Esophagus muscularis mucosa (tissue), 4 donors: ENCODE results near the gene MRTFA. TPM values are rescaled to one million over a fixed set of nuclear protein-coding genes. Genes with fewer than 3 reads are reported as not detected.

Experiments
- DNase-seq: peaks from one replicate; pipeline ENCODE4 v3.0.0-alpha.2; 2017; ENCODE audit errors: extremely low spot score
- H3K27ac ChIP-seq, 4 donors: fragments of 200-600 bp; sonication (generic); replicated peaks in 1 of 4; 1 replicate in 3 of 4; 2 replicates in 1 of 4; pipeline ENCODE4 v1.5.1; 2016 to 2019; ENCODE audit warnings: mild to moderate bottlenecking in 1 of 4
- H3K27me3 ChIP-seq, 4 donors: fragments of 200-600 bp; sonication (generic); one replicate each; pipeline versions ENCODE4 v1.5.1 to v1.6.0; 2016 to 2019
- H3K36me3 ChIP-seq, 4 donors: fragments of 200-600 bp; sonication (generic); one replicate each; pipeline ENCODE4 v1.5.1; 2016 to 2019
- H3K4me1 ChIP-seq, 4 donors: fragments of 200-600 bp; sonication (generic); one replicate each; pipeline ENCODE4 v1.5.1; 2016 to 2019
- H3K4me3 ChIP-seq, 4 donors: fragments of 200-600 bp; sonication (generic); 1 replicate in 2 of 4; 2 replicates in 2 of 4; pipeline ENCODE4 v1.5.1; 2016 to 2019; ENCODE audit warnings: mild to moderate bottlenecking in 4 of 4, moderate library complexity in 1 of 4
- H3K9me3 ChIP-seq, 4 donors: fragments of 200-600 bp; sonication (generic); 1 replicate in 3 of 4; 2 replicates in 1 of 4; pipeline ENCODE4 v1.5.1; 2016 to 2019
- EP300 ChIP-seq: sonication (generic); formaldehyde crosslinking; IDR thresholded peaks from one replicate; pipeline ENCODE4 v1.6.1; 2017; ENCODE audit warnings: antibody characterized with exemption
- POLR2A ChIP-seq: fragments of 450-650 bp; IDR thresholded peaks from one replicate; pipeline ENCODE4 v1.6.1; 2017; ENCODE audit warnings: antibody characterized with exemption, moderate library complexity, mild to moderate bottlenecking, low read depth
- POLR2AphosphoS5 ChIP-seq, 2 donors: sonication (generic); formaldehyde crosslinking; IDR thresholded peaks; one replicate each; pipeline ENCODE4 v1.6.1; 2017; ENCODE audit warnings: antibody characterized with exemption in 2 of 2
- WGBS: methylation state at CpG from one replicate; pipeline ENCODE4 v1.1.5; 2018; 5-methylcytosine and 5-hydroxymethylcytosine counted together
- intact Hi-C: fragments of 100-400 bp; cut with DNase I; formaldehyde crosslinking; loops from one replicate; pipeline ENCODE4 v1.15.1; 2023
- total RNA-seq, 4 donors: library from RNA; depleted of rRNA; stranded (reverse); fragments of >200 nt; gene quantifications; one replicate each; pipeline versions ENCODE4 v1.1.0 to v1.2.1, GENCODE V29; 2016
- TF ChIP-seq, protein P1 (sequence below), 3 experiments: fragments of 200-600 bp in 2 of 3; fragments of 450-650 bp in 1 of 3; sonication (generic) in 2 of 3; IDR thresholded peaks; one replicate each; pipeline ENCODE4 v1.5.1; 2017 to 2019; ENCODE audit warnings: antibody characterized with exemption in 3 of 3, mild to moderate bottlenecking in 2 of 3, moderate library complexity in 1 of 3

Gene MRTFA
- total RNA-seq, 4 donors from 2014 or later: 55.6 to 88.7 (median 73.6) TPM

DNA sequence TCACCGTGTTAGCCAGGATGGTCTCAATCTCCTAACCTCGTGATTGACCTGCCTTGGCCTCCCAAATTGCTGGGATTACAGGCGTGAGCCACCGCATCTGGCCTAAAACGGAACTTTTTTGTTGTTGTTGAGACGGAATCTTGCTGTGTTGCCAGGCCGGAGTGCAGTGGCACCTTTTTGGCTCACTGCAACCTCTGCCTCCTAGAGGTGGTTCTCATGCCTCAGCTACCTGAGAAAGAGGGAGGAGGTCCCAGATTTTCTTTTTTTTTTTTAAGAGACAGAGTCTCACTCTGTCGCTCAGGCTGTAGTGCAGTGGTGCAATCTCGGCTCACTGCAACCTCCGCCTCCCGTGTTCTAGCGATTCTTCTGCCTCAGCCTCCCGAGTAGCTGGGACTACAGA is 34.9 kb upstream of the MRTFA start:
- Histone ChIP-seq H3K27ac (no peak overlapping the region), H3K27me3 (no peaks in the 10 kb centered on the region), H3K36me3 (no peaks in the 10 kb centered on the region), H3K9me3 (no peaks in the 10 kb centered on the region), H3K4me3 (no peak overlapping the region), H3K4me1 (peaks cover 7 to 12% (median 11%) of the 10 kb centered on the region in 4 donors)
- TF ChIP-seq POLR2AphosphoS5 (IDR thresholded peaks at IDR 0.05) (no peak), EP300 (no peak), POLR2A (no peak)
- TF ChIP-seq, protein P1, sequence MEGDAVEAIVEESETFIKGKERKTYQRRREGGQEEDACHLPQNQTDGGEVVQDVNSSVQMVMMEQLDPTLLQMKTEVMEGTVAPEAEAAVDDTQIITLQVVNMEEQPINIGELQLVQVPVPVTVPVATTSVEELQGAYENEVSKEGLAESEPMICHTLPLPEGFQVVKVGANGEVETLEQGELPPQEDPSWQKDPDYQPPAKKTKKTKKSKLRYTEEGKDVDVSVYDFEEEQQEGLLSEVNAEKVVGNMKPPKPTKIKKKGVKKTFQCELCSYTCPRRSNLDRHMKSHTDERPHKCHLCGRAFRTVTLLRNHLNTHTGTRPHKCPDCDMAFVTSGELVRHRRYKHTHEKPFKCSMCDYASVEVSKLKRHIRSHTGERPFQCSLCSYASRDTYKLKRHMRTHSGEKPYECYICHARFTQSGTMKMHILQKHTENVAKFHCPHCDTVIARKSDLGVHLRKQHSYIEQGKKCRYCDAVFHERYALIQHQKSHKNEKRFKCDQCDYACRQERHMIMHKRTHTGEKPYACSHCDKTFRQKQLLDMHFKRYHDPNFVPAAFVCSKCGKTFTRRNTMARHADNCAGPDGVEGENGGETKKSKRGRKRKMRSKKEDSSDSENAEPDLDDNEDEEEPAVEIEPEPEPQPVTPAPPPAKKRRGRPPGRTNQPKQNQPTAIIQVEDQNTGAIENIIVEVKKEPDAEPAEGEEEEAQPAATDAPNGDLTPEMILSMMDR (IDR thresholded peaks at IDR 0.05): no peak
- DNase-seq: no peak
- 98% methylated on average over 13 of the region's 13 CpGs for WGBS
- intact Hi-C loops: no loop called here

GRCh38 chr22:40670058-40670457 is 33.5 kb upstream of the MRTFA start:
- H3K27ac ChIP-seq: no peak overlapping the region
- TF ChIP-seq POLR2A (no peak), EP300 (no peak), POLR2AphosphoS5 (IDR thresholded peaks at IDR 0.05) (no peak)
- TF ChIP-seq, protein P1 (IDR thresholded peaks at IDR 0.05): no peak
- 88% methylated on average over 2 of the region's 2 CpGs for WGBS
- no peak for DNase-seq
- no peaks in the 10 kb centered on the region for H3K36me3 ChIP-seq
- peaks cover 20 to 26% (median 24%) of the 10 kb centered on the region in 4 donors for H3K4me1 ChIP-seq
- no peak overlapping the region for H3K4me3 ChIP-seq
- no peaks in the 10 kb centered on the region for H3K9me3 ChIP-seq
- intact Hi-C loops: no loop called here
- no peaks in the 10 kb centered on the region for H3K27me3 ChIP-seq

- H3K4me1 ChIP-seq: peaks cover 25 to 34% (median 30%) of the 10 kb centered on the region in 4 donors
- no peaks in the 10 kb centered on the region for H3K36me3 ChIP-seq
- H3K27ac ChIP-seq: peak overlapping the region in 1 of 4 donors; percentile 36
- no peaks in the 10 kb centered on the region for H3K27me3 ChIP-seq
- DNase-seq: no peak
- TF ChIP-seq EP300: no peak
- TF ChIP-seq, protein P1 (IDR thresholded peaks at IDR 0.05): no peak
- no peak for TF ChIP-seq POLR2A
- peak in 1 of 2 donors; percentile 11 for TF ChIP-seq POLR2AphosphoS5 (IDR thresholded peaks at IDR 0.05)
- H3K9me3 ChIP-seq: no peaks in the 10 kb centered on the region
- 81% methylated on average over 11 of the region's 11 CpGs for WGBS
- intact Hi-C loops: no loop called here
- H3K4me3 ChIP-seq: no peak overlapping the region
Measured at GRCh38 chr22:40668611-40669411, 32.3 kb upstream of the MRTFA start.

DNA sequence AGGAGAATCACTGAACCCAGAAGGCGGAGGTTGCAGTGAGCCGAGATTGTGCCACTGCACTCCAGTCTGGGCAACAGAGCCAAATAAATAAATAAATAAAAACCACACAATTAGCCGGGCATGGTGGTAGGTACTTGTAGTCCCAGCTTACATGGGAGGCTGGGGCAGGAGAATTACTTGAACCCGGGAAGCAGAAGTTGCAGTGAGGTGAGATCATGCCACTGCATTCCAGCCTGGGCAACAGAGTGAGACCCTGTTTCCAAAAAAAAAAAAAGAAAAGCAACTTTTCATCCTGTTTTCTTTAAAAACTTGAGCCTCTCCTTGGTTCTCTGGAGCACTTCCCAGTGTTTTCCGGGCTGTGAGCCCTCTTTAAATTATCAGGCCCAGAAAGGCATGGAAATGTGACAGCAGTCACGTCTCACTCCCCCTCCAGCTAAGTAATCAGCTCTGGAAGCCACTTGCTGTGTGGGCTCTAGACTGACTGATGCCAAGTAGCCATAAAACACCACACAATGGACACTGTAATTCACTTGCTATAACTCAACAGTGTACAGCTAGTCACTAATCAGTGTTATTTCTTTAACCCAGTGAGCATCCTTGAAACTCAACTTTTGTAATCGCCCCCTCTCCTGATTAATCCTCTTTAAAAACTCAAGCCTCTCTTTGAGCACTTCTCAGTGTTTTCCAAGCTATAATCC is 29.8 kb upstream of the MRTFA start:
- H3K4me3 ChIP-seq: no peak overlapping the region
- WGBS: 52% methylated on average over 7 of the region's 7 CpGs
- peak overlapping the region in 3 of 4 donors; percentile 37 to 71 (median 59) for H3K27ac ChIP-seq
- DNase-seq: no peak
- H3K9me3 ChIP-seq: no peaks in the 10 kb centered on the region
- intact Hi-C loops: no loop called here
- H3K36me3 ChIP-seq: no peaks in the 10 kb centered on the region
- no peak for TF ChIP-seq POLR2AphosphoS5 (IDR thresholded peaks at IDR 0.05)
- TF ChIP-seq, protein P1 (IDR thresholded peaks at IDR 0.05): no peak
- no peak for TF ChIP-seq EP300
- TF ChIP-seq POLR2A: no peak
- H3K27me3 ChIP-seq: no peaks in the 10 kb centered on the region
- H3K4me1 ChIP-seq: peaks cover 25 to 35% (median 32%) of the 10 kb centered on the region in 4 donors
